PC-3 (cell line): ENCODE measurements around the gene LINC01488.

Source experiments
- CTCF ChIP-seq: fragments of 300-600 bp; sonication (generic); conservative IDR thresholded peaks from 2 replicates; pipeline ENCODE4 v1.5.1; 2017; ENCODE audit warnings: antibody characterized with exemption, low read depth, mild to moderate bottlenecking, low read length
- EZH2 ChIP-seq: fragments of 300-600 bp; sonication (generic); IDR thresholded peaks from one replicate; pipeline ENCODE4 v1.6.1; 2017; ENCODE audit warnings: antibody characterized with exemption, mild to moderate bottlenecking, low read length; ENCODE audit not compliant: unreplicated experiment
- EZH2phosphoT487 ChIP-seq: fragments of 300-600 bp; sonication (generic); IDR thresholded peaks from 2 replicates; pipeline ENCODE4 v1.6.1; 2018; ENCODE audit warnings: mild to moderate bottlenecking, antibody characterized with exemption, low read length, borderline replicate concordance

- no peak for TF ChIP-seq CTCF
- TF ChIP-seq EZH2 = no peak
- no peak for TF ChIP-seq EZH2phosphoT487
Observed at GRCh38 chr11:69501121-69501489, 19.6 kb downstream of the LINC01488 start.
